NCI-H748 treated with DMSO at 0.1 percent for 48 hours (cell line): Measurements from ENCODE around the gene CDK6.

Experiments used
- DNase-seq: peaks from one replicate; lab custom pipeline; 2025; lab: John Stamatoyannopoulos, UW

Gene CDK6

GRCh38 chr7:92845736-92846135, 9.4 kb upstream of the CDK6 start:
- DNase-seq, result no peak

GRCh38 chr7:92843781-92844180, 7.4 kb upstream of the CDK6 start:
- DNase-seq, result no peak

GRCh38 chr7:92843034-92843760, 6.8 kb upstream of the CDK6 start:
- DNase-seq, result no peak

- DNase-seq, result no peak
These were observed 4.8 kb upstream of the CDK6 start for GRCh38 chr7:92841192-92841591.

- DNase-seq, result no peak
These were observed 3.9 kb upstream of the CDK6 start for GRCh38 chr7:92840316-92840715.

- DNase-seq, result no peak
These were observed 3.5 kb upstream of the CDK6 start for GRCh38 chr7:92839901-92840300.

- DNase-seq, result no peak
These were observed 2.6 kb upstream of the CDK6 start for GRCh38 chr7:92838934-92839333.

GRCh38 chr7:92837000-92837749, 802 bp upstream of the CDK6 start:
- peak; percentile 35 for DNase-seq

- DNase-seq, result no peak
These were observed 403 bp downstream of the CDK6 start for GRCh38 chr7:92835851-92836488.

GRCh38 chr7:92835261-92835850, 1.0 kb downstream of the CDK6 start:
- no peak for DNase-seq

GRCh38 chr7:92834507-92835260, 1.7 kb downstream of the CDK6 start:
- DNase-seq, result no peak

- peak; percentile 45 for DNase-seq
These were observed 2.4 kb downstream of the CDK6 start for GRCh38 chr7:92833766-92834506.

- peak; percentile 72 for DNase-seq
These were observed 3.2 kb downstream of the CDK6 start for GRCh38 chr7:92833024-92833765.

- no peak for DNase-seq
These were observed 3.8 kb downstream of the CDK6 start for GRCh38 chr7:92832534-92833023.

- no peak for DNase-seq
These were observed 4.4 kb downstream of the CDK6 start for GRCh38 chr7:92831716-92832533.

GRCh38 chr7:92830532-92831110, 5.8 kb downstream of the CDK6 start:
- DNase-seq, result no peak

GRCh38 chr7:92830027-92830426, 6.3 kb downstream of the CDK6 start:
- no peak for DNase-seq

GRCh38 chr7:92827464-92828120, 8.8 kb downstream of the CDK6 start:
- DNase-seq, result no peak
